Measurements from ENCODE around the gene NEAT1.

The NEAT1 gene

DNA sequence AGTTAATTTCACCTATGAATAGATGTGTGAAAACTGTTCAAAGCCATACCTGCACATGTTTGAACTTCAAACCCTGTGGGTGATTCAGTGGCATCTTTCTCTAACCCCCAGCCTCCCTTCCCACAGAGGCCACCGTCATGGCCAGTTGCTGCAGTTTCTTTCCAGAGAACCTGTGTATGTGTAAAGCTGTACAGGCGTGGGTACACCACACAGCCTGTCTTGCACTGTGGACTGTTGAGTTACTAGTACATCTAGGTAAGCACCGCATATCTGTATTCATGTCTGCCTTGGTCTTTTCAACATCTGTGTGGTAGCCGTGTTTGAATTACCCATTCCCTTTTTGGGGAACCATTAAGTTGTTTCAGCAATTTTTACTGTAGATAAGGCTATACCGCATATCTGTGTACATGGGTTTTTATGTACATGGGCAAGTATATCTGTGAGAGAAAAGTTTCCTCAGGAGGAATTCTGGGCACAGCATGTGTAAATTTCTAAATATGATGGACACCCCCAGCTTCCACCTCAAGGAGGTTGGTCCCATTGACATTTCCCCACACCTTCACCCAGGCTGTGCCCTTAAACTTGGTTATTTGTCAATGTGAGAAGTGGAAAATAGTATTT, 13.9 kb downstream of the NEAT1 start:
- DNase-seq, result no peak
- Histone ChIP-seq H2AFZ (ENCODE audit: low read length) (no peak overlapping the region), H3K27ac (ENCODE audit: low read length) (peak overlapping the region; percentile 1; the same call in 1 of the 2 replicates), H3K9ac (ENCODE audit: low read length) (no peak overlapping the region), H3F3A (ENCODE audit: insufficient read depth, low read length) (peaks cover 97% of the 10 kb centered on the region), H3K27me3 (replicated peaks; ENCODE audit: insufficient read depth, low read length) (no peaks in the 10 kb centered on the region), H3K9me3 (replicated peaks; ENCODE audit: insufficient read depth, low read length) (no peaks in the 10 kb centered on the region), H3K36me3 (replicated peaks; ENCODE audit: insufficient read depth, low read length) (no peaks in the 10 kb centered on the region), H3K79me2 (ENCODE audit: low read length) (peaks cover 77% of the 10 kb centered on the region), H3K4me1 (ENCODE audit: low read length) (peaks cover 75% of the 10 kb centered on the region), H3K4me3 (ENCODE audit: low read length) (no peak overlapping the region), H4K20me1 (ENCODE audit: insufficient read depth, low read length) (peaks cover 7% of the 10 kb centered on the region), H3K4me2 (ENCODE audit: low read depth, low read length) (no peak overlapping the region), H3K9me2 (replicated peaks; ENCODE audit: insufficient read depth, low read length) (no peaks in the 10 kb centered on the region)
- no peak for TF ChIP-seq EZH2 (optimal IDR thresholded peaks at IDR 0.05; ENCODE audit: low read depth, low read length)
- TF ChIP-seq, protein P1, sequence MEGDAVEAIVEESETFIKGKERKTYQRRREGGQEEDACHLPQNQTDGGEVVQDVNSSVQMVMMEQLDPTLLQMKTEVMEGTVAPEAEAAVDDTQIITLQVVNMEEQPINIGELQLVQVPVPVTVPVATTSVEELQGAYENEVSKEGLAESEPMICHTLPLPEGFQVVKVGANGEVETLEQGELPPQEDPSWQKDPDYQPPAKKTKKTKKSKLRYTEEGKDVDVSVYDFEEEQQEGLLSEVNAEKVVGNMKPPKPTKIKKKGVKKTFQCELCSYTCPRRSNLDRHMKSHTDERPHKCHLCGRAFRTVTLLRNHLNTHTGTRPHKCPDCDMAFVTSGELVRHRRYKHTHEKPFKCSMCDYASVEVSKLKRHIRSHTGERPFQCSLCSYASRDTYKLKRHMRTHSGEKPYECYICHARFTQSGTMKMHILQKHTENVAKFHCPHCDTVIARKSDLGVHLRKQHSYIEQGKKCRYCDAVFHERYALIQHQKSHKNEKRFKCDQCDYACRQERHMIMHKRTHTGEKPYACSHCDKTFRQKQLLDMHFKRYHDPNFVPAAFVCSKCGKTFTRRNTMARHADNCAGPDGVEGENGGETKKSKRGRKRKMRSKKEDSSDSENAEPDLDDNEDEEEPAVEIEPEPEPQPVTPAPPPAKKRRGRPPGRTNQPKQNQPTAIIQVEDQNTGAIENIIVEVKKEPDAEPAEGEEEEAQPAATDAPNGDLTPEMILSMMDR (IDR thresholded peaks at IDR 0.05; ENCODE audit: low read length), result no peak
- no peak for TF ChIP-seq EZH2phosphoT487 (IDR thresholded peaks at IDR 0.05; ENCODE audit: low read length)

GRCh38 chr11:65437436-65438227, 15.0 kb downstream of the NEAT1 start:
- H3K9me3 ChIP-seq (replicated peaks; ENCODE audit: insufficient read depth, low read length), result no peaks in the 10 kb centered on the region
- peaks cover 7% of the 10 kb centered on the region for H4K20me1 ChIP-seq (ENCODE audit: insufficient read depth, low read length)
- H3K27me3 ChIP-seq (replicated peaks; ENCODE audit: insufficient read depth, low read length), result no peaks in the 10 kb centered on the region
- peaks cover 96% of the 10 kb centered on the region for H3F3A ChIP-seq (ENCODE audit: insufficient read depth, low read length)
- peaks cover 75% of the 10 kb centered on the region for H3K4me1 ChIP-seq (ENCODE audit: low read length)
- no peak overlapping the region for H2AFZ ChIP-seq (ENCODE audit: low read length)
- no peaks in the 10 kb centered on the region for H3K9me2 ChIP-seq (replicated peaks; ENCODE audit: insufficient read depth, low read length)
- peak overlapping the region; percentile 32; the same call in 1 of the 2 replicates for H3K27ac ChIP-seq (ENCODE audit: low read length)
- H3K4me2 ChIP-seq (ENCODE audit: low read depth, low read length), result peak overlapping the region; percentile 12; the same call in 1 of the 2 replicates
- H3K79me2 ChIP-seq (ENCODE audit: low read length), result peaks cover 75% of the 10 kb centered on the region
- TF ChIP-seq EZH2 (optimal IDR thresholded peaks at IDR 0.05; ENCODE audit: low read depth, low read length) (no peak), EZH2phosphoT487 (IDR thresholded peaks at IDR 0.05; ENCODE audit: low read length) (no peak)
- TF ChIP-seq, protein P1 (IDR thresholded peaks at IDR 0.05; ENCODE audit: low read length), result no peak
- H3K9ac ChIP-seq (ENCODE audit: low read length), result no peak overlapping the region
- H3K36me3 ChIP-seq (replicated peaks; ENCODE audit: insufficient read depth, low read length), result no peaks in the 10 kb centered on the region
- DNase-seq, result no peak
- H3K4me3 ChIP-seq (ENCODE audit: low read length), result no peak overlapping the region

- H3F3A ChIP-seq (ENCODE audit: insufficient read depth, low read length), result peaks cover 96% of the 10 kb centered on the region
- H3K27ac ChIP-seq (ENCODE audit: low read length), result peak overlapping the region; percentile 82; the same call in 1 of the 2 replicates
- H2AFZ ChIP-seq (ENCODE audit: low read length), result no peak overlapping the region
- no peaks in the 10 kb centered on the region for H3K36me3 ChIP-seq (replicated peaks; ENCODE audit: insufficient read depth, low read length)
- no peaks in the 10 kb centered on the region for H3K27me3 ChIP-seq (replicated peaks; ENCODE audit: insufficient read depth, low read length)
- no peak overlapping the region for H3K9ac ChIP-seq (ENCODE audit: low read length)
- H3K4me1 ChIP-seq (ENCODE audit: low read length), result peaks cover 81% of the 10 kb centered on the region
- H3K9me2 ChIP-seq (replicated peaks; ENCODE audit: insufficient read depth, low read length), result no peaks in the 10 kb centered on the region
- H4K20me1 ChIP-seq (ENCODE audit: insufficient read depth, low read length), result peaks cover 7% of the 10 kb centered on the region
- no peak for TF ChIP-seq EZH2 (optimal IDR thresholded peaks at IDR 0.05; ENCODE audit: low read depth, low read length)
- TF ChIP-seq EZH2phosphoT487 (IDR thresholded peaks at IDR 0.05; ENCODE audit: low read length), result no peak
- TF ChIP-seq, protein P1 (IDR thresholded peaks at IDR 0.05; ENCODE audit: low read length), result no peak
- H3K4me2 ChIP-seq (ENCODE audit: low read depth, low read length), result peak overlapping the region; percentile 42; the same call in 1 of the 2 replicates
- H3K9me3 ChIP-seq (replicated peaks; ENCODE audit: insufficient read depth, low read length), result no peaks in the 10 kb centered on the region
- no peak overlapping the region for H3K4me3 ChIP-seq (ENCODE audit: low read length)
- no peak for DNase-seq
- H3K79me2 ChIP-seq (ENCODE audit: low read length), result peaks cover 67% of the 10 kb centered on the region
These were observed 15.9 kb downstream of the NEAT1 start for GRCh38 chr11:65438257-65439151.
